GM18867 (cell line): ENCODE data around the gene OR4F15.
"Not testable (repeated sequence)": the region's sequence is repeated elsewhere in the genome, so short reads cannot be mapped to it uniquely, and the experiment has no call there.

ENCODE experiments used
- ATAC-seq: cut with Tn5 transposase; IDR thresholded peaks from one replicate; pipeline ENCODE4 v1.9.1; 2021; ENCODE audit warnings: mild to moderate bottlenecking, moderate library complexity; ENCODE audit not compliant: unreplicated experiment

The OR4F15 gene

GRCh38 chr15:101811902-101812301, at the start of gene OR4F15:
Gene OR4F15 (plus strand): TSS chr15:101812202. CDS start chr15:101818187, 5,985 bp downstream.
- no peak for ATAC-seq

- ATAC-seq, result not testable (repeated sequence)
Measured at GRCh38 chr15:101764669-101765339, 47.2 kb upstream of the OR4F15 start.

GRCh38 chr15:101765340-101765671, 46.7 kb upstream of the OR4F15 start:
- not testable (repeated sequence) for ATAC-seq

GRCh38 chr15:101765772-101766456, 46.1 kb upstream of the OR4F15 start:
- ATAC-seq, result no peak

- not testable (repeated sequence) for ATAC-seq
Measured at GRCh38 chr15:101767083-101767640, 44.8 kb upstream of the OR4F15 start.

GRCh38 chr15:101772921-101773320, 39.1 kb upstream of the OR4F15 start:
- no peak for ATAC-seq

- ATAC-seq, result no peak
Measured at GRCh38 chr15:101773496-101774100, 38.4 kb upstream of the OR4F15 start.

- no peak for ATAC-seq
Measured at GRCh38 chr15:101775136-101775535, 36.9 kb upstream of the OR4F15 start.

GRCh38 chr15:101778576-101778975, 33.4 kb upstream of the OR4F15 start:
- ATAC-seq, result not testable (repeated sequence)

- not testable (repeated sequence) for ATAC-seq
Measured at GRCh38 chr15:101780225-101780624, 31.8 kb upstream of the OR4F15 start.

- no peak for ATAC-seq
Measured at GRCh38 chr15:101781928-101782327, 30.1 kb upstream of the OR4F15 start.

GRCh38 chr15:101784644-101785043, 27.4 kb upstream of the OR4F15 start:
- no peak for ATAC-seq

- not testable (repeated sequence) for ATAC-seq
Measured at GRCh38 chr15:101786422-101786821, 25.6 kb upstream of the OR4F15 start.

GRCh38 chr15:101788001-101788400, 24.0 kb upstream of the OR4F15 start:
- not testable (repeated sequence) for ATAC-seq

- ATAC-seq, result not testable (repeated sequence)
Measured at GRCh38 chr15:101788503-101789269, 23.3 kb upstream of the OR4F15 start.

GRCh38 chr15:101790748-101791147, 21.3 kb upstream of the OR4F15 start:
- not testable (repeated sequence) for ATAC-seq

- ATAC-seq, result not testable (repeated sequence)
Measured at GRCh38 chr15:101793981-101794380, 18.0 kb upstream of the OR4F15 start.

- no peak for ATAC-seq
Measured at GRCh38 chr15:101795455-101795854, 16.5 kb upstream of the OR4F15 start.

- ATAC-seq, result no peak
Measured at GRCh38 chr15:101799665-101800064, 12.3 kb upstream of the OR4F15 start.

GRCh38 chr15:101801048-101801447, 11.0 kb upstream of the OR4F15 start:
- ATAC-seq, result no peak

GRCh38 chr15:101803209-101803608, 8.8 kb upstream of the OR4F15 start, which contains the start of gene OR4F6:
Gene OR4F6 (plus strand): TSS chr15:101803509. CDS start chr15:101805720, 2,211 bp downstream.
- ATAC-seq, result no peak
